ENCODE results near the gene BLNK.

Gene BLNK

GRCh38 chr10:96304230-96304629 is 32.9 kb upstream of the BLNK start, which contains the start of gene DNTT:
Gene DNTT (plus strand): TSS chr10:96304434. CDS start chr10:96304498, 64 bp downstream.
- Histone ChIP-seq H3K9me3 (ENCODE audit: insufficient read depth, low read depth, low read length) (no peaks in the 10 kb centered on the region), H3K36me3 (ENCODE audit: insufficient read depth, low read length) (no peaks in the 10 kb centered on the region), H3K27ac (ENCODE audit: low read depth, low read length) (no peak within 1 kb of the TSS), H3K4me1 (ENCODE audit: insufficient read depth, low read length) (peaks cover 28% of the 10 kb centered on the region), H3K4me3 (ENCODE audit: low read length) (no peak within 1 kb of the TSS), H3K27me3 (ENCODE audit: insufficient read depth, low read length) (no peaks in the 10 kb centered on the region), H3K9ac (ENCODE audit: low read depth, low read length) (no peak within 1 kb of the TSS)
- WGBS = 94% methylated on average over 8 of the region's 8 CpGs

- WGBS = 80% methylated on average over 1 of the region's 1 CpG
- Histone ChIP-seq H3K4me3 (ENCODE audit: low read length) (no peak overlapping the region), H3K9ac (ENCODE audit: low read depth, low read length) (no peak overlapping the region), H3K9me3 (ENCODE audit: insufficient read depth, low read depth, low read length) (no peaks in the 10 kb centered on the region), H3K27ac (ENCODE audit: low read depth, low read length) (no peak overlapping the region), H3K36me3 (ENCODE audit: insufficient read depth, low read length) (no peaks in the 10 kb centered on the region), H3K4me1 (ENCODE audit: insufficient read depth, low read length) (peaks cover 8% of the 10 kb centered on the region; the same call in 1 of the 2 replicates), H3K27me3 (ENCODE audit: insufficient read depth, low read length) (no peaks in the 10 kb centered on the region)
Measured at GRCh38 chr10:96301616-96302015, 30.2 kb upstream of the BLNK start.

- Histone ChIP-seq H3K27ac (ENCODE audit: low read depth, low read length) (no peak overlapping the region), H3K4me3 (ENCODE audit: low read length) (no peak overlapping the region), H3K9me3 (ENCODE audit: insufficient read depth, low read depth, low read length) (no peaks in the 10 kb centered on the region), H3K27me3 (ENCODE audit: insufficient read depth, low read length) (no peaks in the 10 kb centered on the region), H3K9ac (ENCODE audit: low read depth, low read length) (no peak overlapping the region), H3K4me1 (ENCODE audit: insufficient read depth, low read length) (peaks cover 8% of the 10 kb centered on the region; the same call in 1 of the 2 replicates), H3K36me3 (ENCODE audit: insufficient read depth, low read length) (no peaks in the 10 kb centered on the region)
- 100% methylated on average over 2 of the region's 5 CpGs for WGBS
Measured at GRCh38 chr10:96299383-96299782, 28.0 kb upstream of the BLNK start.

GRCh38 chr10:96298362-96298761 is 27.0 kb upstream of the BLNK start:
- H3K4me1 ChIP-seq (ENCODE audit: insufficient read depth, low read length) = peaks cover 8% of the 10 kb centered on the region; the same call in 1 of the 2 replicates
- H3K27ac ChIP-seq (ENCODE audit: low read depth, low read length) = no peak overlapping the region
- no peak overlapping the region for H3K4me3 ChIP-seq (ENCODE audit: low read length)
- no peak overlapping the region for H3K9ac ChIP-seq (ENCODE audit: low read depth, low read length)
- 90% methylated on average over 3 of the region's 3 CpGs for WGBS
- no peaks in the 10 kb centered on the region for H3K27me3 ChIP-seq (ENCODE audit: insufficient read depth, low read length)
- H3K36me3 ChIP-seq (ENCODE audit: insufficient read depth, low read length) = no peaks in the 10 kb centered on the region
- H3K9me3 ChIP-seq (ENCODE audit: insufficient read depth, low read depth, low read length) = no peaks in the 10 kb centered on the region

GRCh38 chr10:96297486-96297885 is 26.1 kb upstream of the BLNK start:
- 98% methylated on average over 2 of the region's 2 CpGs for WGBS
- H3K9me3 ChIP-seq (ENCODE audit: insufficient read depth, low read depth, low read length) = no peaks in the 10 kb centered on the region
- no peaks in the 10 kb centered on the region for H3K27me3 ChIP-seq (ENCODE audit: insufficient read depth, low read length)
- no peak overlapping the region for H3K4me3 ChIP-seq (ENCODE audit: low read length)
- H3K27ac ChIP-seq (ENCODE audit: low read depth, low read length) = no peak overlapping the region
- no peaks in the 10 kb centered on the region for H3K36me3 ChIP-seq (ENCODE audit: insufficient read depth, low read length)
- H3K4me1 ChIP-seq (ENCODE audit: insufficient read depth, low read length) = peaks cover 11% of the 10 kb centered on the region
- no peak overlapping the region for H3K9ac ChIP-seq (ENCODE audit: low read depth, low read length)

GRCh38 chr10:96295475-96295874 is 24.1 kb upstream of the BLNK start:
- no peaks in the 10 kb centered on the region for H3K27me3 ChIP-seq (ENCODE audit: insufficient read depth, low read length)
- H3K9ac ChIP-seq (ENCODE audit: low read depth, low read length) = no peak overlapping the region
- no peaks in the 10 kb centered on the region for H3K36me3 ChIP-seq (ENCODE audit: insufficient read depth, low read length)
- no peaks in the 10 kb centered on the region for H3K9me3 ChIP-seq (ENCODE audit: insufficient read depth, low read depth, low read length)
- H3K27ac ChIP-seq (ENCODE audit: low read depth, low read length) = no peak overlapping the region
- H3K4me1 ChIP-seq (ENCODE audit: insufficient read depth, low read length) = peaks cover 2% of the 10 kb centered on the region
- H3K4me3 ChIP-seq (ENCODE audit: low read length) = no peak overlapping the region
- WGBS = 93% methylated on average over 4 of the region's 4 CpGs

- Histone ChIP-seq H3K9me3 (ENCODE audit: insufficient read depth, low read depth, low read length) (no peaks in the 10 kb centered on the region), H3K27me3 (ENCODE audit: insufficient read depth, low read length) (no peaks in the 10 kb centered on the region), H3K27ac (ENCODE audit: low read depth, low read length) (no peak overlapping the region), H3K4me1 (ENCODE audit: insufficient read depth, low read length) (peaks cover 2% of the 10 kb centered on the region), H3K36me3 (ENCODE audit: insufficient read depth, low read length) (no peaks in the 10 kb centered on the region), H3K4me3 (ENCODE audit: low read length) (no peak overlapping the region), H3K9ac (ENCODE audit: low read depth, low read length) (no peak overlapping the region)
- WGBS = 58% methylated on average over 7 of the region's 7 CpGs
Measured at GRCh38 chr10:96292971-96293920, 21.9 kb upstream of the BLNK start.

- WGBS = 88% methylated on average over 4 of the region's 4 CpGs
- Histone ChIP-seq H3K9me3 (ENCODE audit: insufficient read depth, low read depth, low read length) (no peaks in the 10 kb centered on the region), H3K9ac (ENCODE audit: low read depth, low read length) (no peak overlapping the region), H3K36me3 (ENCODE audit: insufficient read depth, low read length) (no peaks in the 10 kb centered on the region), H3K4me1 (ENCODE audit: insufficient read depth, low read length) (peaks cover 2% of the 10 kb centered on the region), H3K27ac (ENCODE audit: low read depth, low read length) (no peak overlapping the region), H3K4me3 (ENCODE audit: low read length) (no peak overlapping the region), H3K27me3 (ENCODE audit: insufficient read depth, low read length) (no peaks in the 10 kb centered on the region)
Measured at GRCh38 chr10:96290368-96291133, 19.2 kb upstream of the BLNK start.

- Histone ChIP-seq H3K4me3 (ENCODE audit: low read length) (no peak overlapping the region), H3K4me1 (ENCODE audit: insufficient read depth, low read length) (peaks cover 2% of the 10 kb centered on the region), H3K27ac (ENCODE audit: low read depth, low read length) (no peak overlapping the region), H3K9ac (ENCODE audit: low read depth, low read length) (no peak overlapping the region), H3K9me3 (ENCODE audit: insufficient read depth, low read depth, low read length) (no peaks in the 10 kb centered on the region), H3K36me3 (ENCODE audit: insufficient read depth, low read length) (no peaks in the 10 kb centered on the region), H3K27me3 (ENCODE audit: insufficient read depth, low read length) (no peaks in the 10 kb centered on the region)
- 96% methylated on average over 9 of the region's 9 CpGs for WGBS
Measured at GRCh38 chr10:96289218-96289910, 18.0 kb upstream of the BLNK start.

GRCh38 chr10:96288151-96288621 is 16.8 kb upstream of the BLNK start:
- Histone ChIP-seq H3K4me1 (ENCODE audit: insufficient read depth, low read length) (peaks cover 2% of the 10 kb centered on the region; the same call in 1 of the 2 replicates), H3K36me3 (ENCODE audit: insufficient read depth, low read length) (no peaks in the 10 kb centered on the region), H3K9me3 (ENCODE audit: insufficient read depth, low read depth, low read length) (no peaks in the 10 kb centered on the region), H3K27ac (ENCODE audit: low read depth, low read length) (no peak overlapping the region), H3K4me3 (ENCODE audit: low read length) (no peak overlapping the region), H3K9ac (ENCODE audit: low read depth, low read length) (no peak overlapping the region), H3K27me3 (ENCODE audit: insufficient read depth, low read length) (no peaks in the 10 kb centered on the region)
- 69% methylated on average over 4 of the region's 5 CpGs for WGBS
